ENCODE results near the gene ADPRH. TPM values are rescaled to one million over a fixed set of nuclear protein-coding genes. Genes with fewer than 3 reads are reported as not detected.

Gene ADPRH
- total and polyA plus RNA-seq, 8 donors: 0.89 to 21.4 (median 2.5) TPM; not detected in 1

DNA sequence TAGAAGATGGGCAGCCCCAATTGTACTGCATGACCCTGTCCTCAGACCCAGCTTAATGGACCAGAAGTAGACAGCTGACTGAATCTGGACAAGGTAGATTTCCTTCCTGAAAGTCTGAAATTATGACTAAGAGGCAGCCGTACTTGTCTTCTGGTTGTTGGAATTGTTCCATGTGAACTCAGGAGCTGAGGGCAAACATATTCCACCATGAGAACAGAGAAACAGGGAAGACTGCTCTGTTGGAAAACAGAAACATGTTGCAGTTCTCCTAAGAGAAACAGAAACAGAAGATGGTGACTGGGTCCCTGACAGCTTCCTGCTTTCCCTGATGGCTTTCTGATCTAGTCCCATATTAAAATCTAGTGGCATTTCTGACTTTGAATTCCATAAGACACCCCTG, 57.0 kb downstream of the ADPRH start:
- peaks cover 0 to 3% (median 1%) of the 10 kb centered on the region in 4 donors for H3K36me3 ChIP-seq
- no peaks in the 10 kb centered on the region for H3K27me3 ChIP-seq
- intact Hi-C loops (cut with DNase I; ENCODE audit: low total_unique reads): no loop called here
- TF ChIP-seq POLR2A (IDR thresholded peaks at IDR 0.05) (no peak), POLR2AphosphoS5 (IDR thresholded peaks at IDR 0.05) (peak in 1 of 3 donors; percentile 8)
- no peaks in the 10 kb centered on the region for H3K9me3 ChIP-seq
- H3K27ac ChIP-seq: peak overlapping the region in 4 of 5 donors; percentile 15 to 84 (median 76)
- peaks cover 0 to 16% (median 4%) of the 10 kb centered on the region in 4 donors for H3K4me1 ChIP-seq
- WGBS, 5 donors: 8 to 47% (median 42%) methylated on average over 1 of the region's 1 CpG
- no peak for DNase-seq
- no peak overlapping the region for H3K4me3 ChIP-seq

DNA sequence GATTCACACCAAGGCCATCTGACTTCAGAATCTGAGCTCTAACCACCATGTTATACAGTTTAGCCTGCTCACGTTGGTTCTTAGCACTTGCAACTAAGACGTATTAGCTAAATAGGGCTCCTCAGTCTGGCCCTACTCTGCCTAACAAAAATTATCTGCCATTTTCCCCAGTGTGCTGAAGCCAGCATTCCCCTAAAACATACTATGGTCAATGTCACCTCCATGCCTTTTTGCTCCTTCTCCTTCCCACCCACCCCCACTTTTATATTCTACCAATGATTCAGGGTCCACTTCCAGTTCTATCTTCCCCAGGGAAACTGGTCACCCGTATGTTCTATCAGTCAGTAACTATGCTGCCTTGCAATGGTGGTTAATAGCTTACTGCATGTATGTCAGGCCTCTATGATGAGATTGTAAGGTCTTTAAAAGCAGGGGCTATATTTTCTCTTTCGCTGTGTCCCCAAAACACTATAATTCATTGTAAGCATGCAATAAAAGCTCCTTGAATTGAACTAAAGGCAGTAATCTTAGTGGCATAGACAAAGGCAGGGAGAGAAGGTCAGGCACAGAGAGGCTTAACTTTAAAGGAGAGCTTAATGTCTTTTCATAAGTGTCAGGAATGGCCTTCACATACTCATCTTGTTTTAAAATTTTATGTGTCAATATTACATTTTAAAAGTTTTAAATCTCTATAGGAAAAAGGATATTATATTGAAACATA, 57.8 kb downstream of the ADPRH start:
- WGBS, 5 donors: 89 to 95% (median 90%) methylated on average over 4 of the region's 4 CpGs
- intact Hi-C loops (cut with DNase I; ENCODE audit: low total_unique reads): no loop called here
- Histone ChIP-seq H3K27ac (peak overlapping the region; percentile 72 to 84 (median 80)), H3K9me3 (no peaks in the 10 kb centered on the region), H3K4me1 (peaks cover 0 to 16% (median under 1%) of the 10 kb centered on the region in 4 donors), H3K27me3 (no peaks in the 10 kb centered on the region), H3K36me3 (peaks cover 1 to 11% (median 7%) of the 10 kb centered on the region in 4 donors), H3K4me3 (no peak overlapping the region)
- no peak for TF ChIP-seq POLR2AphosphoS5 (IDR thresholded peaks at IDR 0.05)
- TF ChIP-seq, protein P1, sequence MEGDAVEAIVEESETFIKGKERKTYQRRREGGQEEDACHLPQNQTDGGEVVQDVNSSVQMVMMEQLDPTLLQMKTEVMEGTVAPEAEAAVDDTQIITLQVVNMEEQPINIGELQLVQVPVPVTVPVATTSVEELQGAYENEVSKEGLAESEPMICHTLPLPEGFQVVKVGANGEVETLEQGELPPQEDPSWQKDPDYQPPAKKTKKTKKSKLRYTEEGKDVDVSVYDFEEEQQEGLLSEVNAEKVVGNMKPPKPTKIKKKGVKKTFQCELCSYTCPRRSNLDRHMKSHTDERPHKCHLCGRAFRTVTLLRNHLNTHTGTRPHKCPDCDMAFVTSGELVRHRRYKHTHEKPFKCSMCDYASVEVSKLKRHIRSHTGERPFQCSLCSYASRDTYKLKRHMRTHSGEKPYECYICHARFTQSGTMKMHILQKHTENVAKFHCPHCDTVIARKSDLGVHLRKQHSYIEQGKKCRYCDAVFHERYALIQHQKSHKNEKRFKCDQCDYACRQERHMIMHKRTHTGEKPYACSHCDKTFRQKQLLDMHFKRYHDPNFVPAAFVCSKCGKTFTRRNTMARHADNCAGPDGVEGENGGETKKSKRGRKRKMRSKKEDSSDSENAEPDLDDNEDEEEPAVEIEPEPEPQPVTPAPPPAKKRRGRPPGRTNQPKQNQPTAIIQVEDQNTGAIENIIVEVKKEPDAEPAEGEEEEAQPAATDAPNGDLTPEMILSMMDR (IDR thresholded peaks at IDR 0.05): no peak
- no peak for TF ChIP-seq EP300 (IDR thresholded peaks at IDR 0.05)
- no peak for TF ChIP-seq POLR2A (IDR thresholded peaks at IDR 0.05)
- DNase-seq: no peak

DNA sequence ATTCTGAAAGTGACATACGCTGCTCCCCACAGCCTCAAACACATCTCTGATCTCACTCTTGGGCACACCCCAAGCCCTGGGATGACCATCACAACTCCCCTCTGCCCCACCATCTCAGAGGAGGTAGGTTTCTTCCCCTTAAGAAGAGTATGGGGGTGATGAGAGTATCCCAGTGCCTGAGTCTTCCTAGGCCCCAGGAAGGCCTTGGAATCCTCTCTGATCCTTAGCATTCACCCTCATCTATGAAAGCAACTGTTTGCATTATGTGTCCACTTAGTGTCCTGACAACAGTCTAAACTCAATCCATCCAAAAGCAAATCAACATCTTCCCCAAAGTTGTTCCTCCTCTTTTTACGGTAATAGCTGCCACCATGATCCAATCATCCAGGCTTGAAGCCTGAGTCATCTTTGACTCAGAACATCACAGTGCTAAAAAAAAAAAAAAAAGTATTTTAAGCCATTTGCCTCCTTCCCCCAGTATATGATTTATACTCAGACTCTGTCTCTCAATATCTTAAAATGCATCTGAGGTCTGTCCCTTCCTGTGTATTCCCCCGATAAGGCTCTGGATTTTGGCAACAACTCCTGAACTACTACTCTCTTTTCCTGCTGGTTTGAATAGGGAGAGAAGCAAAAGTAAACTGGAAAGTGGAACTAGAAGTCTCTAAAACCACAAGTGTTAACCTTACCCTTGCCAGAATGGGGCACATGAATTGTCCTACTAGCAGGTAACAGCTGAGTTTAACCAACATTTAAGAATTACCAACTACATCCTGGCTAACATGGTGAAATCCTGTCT, 58.6 kb downstream of the ADPRH start:
- DNase-seq: peak in 1 of 2 donors; percentile 36
- Histone ChIP-seq H3K27me3 (no peaks in the 10 kb centered on the region), H3K36me3 (peaks cover 4 to 14% (median 11%) of the 10 kb centered on the region in 4 donors), H3K27ac (peak overlapping the region; percentile 72 to 84 (median 80)), H3K4me1 (peaks cover 0 to 16% (median 0%) of the 10 kb centered on the region in 4 donors), H3K9me3 (no peaks in the 10 kb centered on the region), H3K4me3 (no peak overlapping the region)
- intact Hi-C loops (cut with DNase I; ENCODE audit: low total_unique reads): no loop called here
- 43 to 62% (median 56%) methylated on average over 3 of the region's 3 CpGs for WGBS, 5 donors
- TF ChIP-seq POLR2AphosphoS5 (IDR thresholded peaks at IDR 0.05) (peak in 1 of 3 donors; percentile 71), POLR2A (IDR thresholded peaks at IDR 0.05) (no peak), EP300 (IDR thresholded peaks at IDR 0.05) (no peak)
- TF ChIP-seq, protein P1 (IDR thresholded peaks at IDR 0.05): no peak

Other genes starting within 250 kb of the ADPRH start
- gene TMEM39A, start 115.9 kb upstream of the ADPRH start, total RNA-seq: 10 to 100 TPM; 22.2 to 59.7 (median 48.4) TPM
- gene TMEM39A, start 115.9 kb upstream of the ADPRH start, polyA plus RNA-seq: 1 to 10 TPM; 4.7 to 5.3 (median 4.9) TPM
- gene POGLUT1, start 110.5 kb upstream of the ADPRH start, total RNA-seq: 10 to 100 TPM; 15.2 to 42.3 (median 29.0) TPM
- 1 to 10 TPM; 2.3 to 6.3 (median 3.2) TPM for gene POGLUT1, start 110.5 kb upstream of the ADPRH start, polyA plus RNA-seq
- 100 to 1,000 TPM in 1 of 5 donors, 10 to 100 TPM in 4; 26.3 to 165 (median 75.8) TPM for gene TIMMDC1, start 80.9 kb upstream of the ADPRH start, total RNA-seq
- gene TIMMDC1, start 80.9 kb upstream of the ADPRH start, polyA plus RNA-seq: 10 to 100 TPM; 55.5 to 66.6 (median 62.6) TPM
- 1 to 10 TPM in 2 of 5 donors, under 1 TPM in 2, not detected in 1; 0.14 to 9.9 (median 1.4) TPM for gene CD80, start 19.9 kb upstream of the ADPRH start, total RNA-seq
- under 1 TPM in 2 of 3 donors, not detected in 1; 0.19 to 0.25 TPM for gene CD80, start 19.9 kb upstream of the ADPRH start, polyA plus RNA-seq
- gene PLA1A, start 18.4 kb downstream of the ADPRH start, total RNA-seq: 10 to 100 TPM in 1 of 5 donors, 1 to 10 TPM in 2, not detected in 2; 3.1 to 16.9 (median 9.3) TPM
- gene PLA1A, start 18.4 kb downstream of the ADPRH start, polyA plus RNA-seq: 1 to 10 TPM; 1.1 to 3.5 (median 2.3) TPM
- gene POPDC2, start 81.1 kb downstream of the ADPRH start, total RNA-seq: 10 to 100 TPM in 1 of 5 donors, 1 to 10 TPM in 4; 8.5 to 10.7 (median 9.3) TPM
- 1 to 10 TPM; 1.4 to 5.6 (median 2.7) TPM for gene POPDC2, start 81.1 kb downstream of the ADPRH start, polyA plus RNA-seq
- 10 to 100 TPM; 28.6 to 65.9 (median 32.5) TPM for gene COX17, start 97.9 kb downstream of the ADPRH start, total RNA-seq
- 100 to 1,000 TPM; 164 to 184 (median 179) TPM for gene COX17, start 97.9 kb downstream of the ADPRH start, polyA plus RNA-seq
- gene CFAP91, start 123.5 kb downstream of the ADPRH start, total RNA-seq: 10 to 100 TPM in 1 of 5 donors, 1 to 10 TPM in 4; 3.6 to 46.1 (median 3.8) TPM
- 1 to 10 TPM; 1.5 to 1.8 (median 1.5) TPM for gene CFAP91, start 123.5 kb downstream of the ADPRH start, polyA plus RNA-seq
- 10 to 100 TPM in 2 of 5 donors, not detected in 3; 10.5 to 37.4 TPM for gene NR1I2, start 202.6 kb downstream of the ADPRH start, total RNA-seq
- gene NR1I2, start 202.6 kb downstream of the ADPRH start, polyA plus RNA-seq: under 1 TPM in 2 of 3 donors, not detected in 1; 0.08 to 0.25 TPM